A549 (cell line): ENCODE data around the gene FADS3.

Source experiments
- EP300 ChIP-seq, 2 experiments: fragments of >200 bp; sonication (Bioruptor Twin); formaldehyde crosslinking; IDR thresholded peaks; 2 replicates in 1 of 2; 3 replicates in 1 of 2; pipeline ENCODE4 v1.6.1; 2016 to 2017
- HDAC2 ChIP-seq: fragments of 200-600 bp; sonication (generic); IDR thresholded peaks from 2 replicates; pipeline ENCODE4 v1.6.1; 2016
- JUN ChIP-seq, 2 experiments: fragments of >200 bp; sonication (Bioruptor Twin); formaldehyde crosslinking; IDR thresholded peaks; 2 replicates in 1 of 2; 3 replicates in 1 of 2; pipeline ENCODE4 v1.6.1; 2016 to 2017
- MAFK ChIP-seq: fragments of 450-650 bp; IDR thresholded peaks from 2 replicates; pipeline ENCODE4 v1.6.1; 2014; ENCODE audit not compliant: partially characterized antibody
- NR3C1 ChIP-seq: fragments of >200 bp; sonication (Bioruptor Twin); formaldehyde crosslinking; IDR thresholded peaks from 3 replicates; pipeline ENCODE4 v1.6.1; 2017
- POLR2A ChIP-seq: IDR thresholded peaks from 2 replicates; pipeline ENCODE4 v1.6.1; 2012; ENCODE audit warnings: mild to moderate bottlenecking, low read length
- RAD21 ChIP-seq, 2 experiments: fragments of >200 bp in 1 of 2; sonication (Bioruptor Twin) in 1 of 2; formaldehyde crosslinking in 1 of 2; IDR thresholded peaks in 1 of 2; conservative IDR thresholded peaks in 1 of 2; 2 replicates in 1 of 2; 3 replicates in 1 of 2; pipeline ENCODE4 v1.6.1; 2012 to 2018; ENCODE audit warnings: inconsistent platforms in 1 of 2
- RFX5 ChIP-seq: fragments of 450-650 bp; IDR thresholded peaks from 2 replicates; pipeline ENCODE4 v1.7.1; 2014; ENCODE audit warnings: antibody characterized with exemption, mild to moderate bottlenecking, moderate library complexity
- SMC3 ChIP-seq: fragments of >200 bp; sonication (Bioruptor Twin); formaldehyde crosslinking; IDR thresholded peaks from 3 replicates; pipeline ENCODE4 v1.6.1; 2018; ENCODE audit warnings: inconsistent platforms
- TF ChIP-seq, protein P1 (sequence below): fragments of >200 bp; sonication (Bioruptor Twin); formaldehyde crosslinking; IDR thresholded peaks from 3 replicates; pipeline ENCODE4 v1.5.1; 2016
- TF ChIP-seq, protein P2 (sequence below): fragments of 200-600 bp; sonication (generic); IDR thresholded peaks from 2 replicates; pipeline ENCODE4 v1.6.1; 2016; ENCODE audit warnings: antibody characterized with exemption, mild to moderate bottlenecking, moderate library complexity
- TF ChIP-seq, protein P3 (sequence below): IDR thresholded peaks from 2 replicates; pipeline ENCODE4 v1.6.1; 2012
- TF ChIP-seq, protein P4 (sequence below): IDR thresholded peaks from 2 replicates; pipeline ENCODE4 v1.6.1; 2012; ENCODE audit warnings: low read depth, borderline replicate concordance
- TF ChIP-seq, protein P5 (sequence below): IDR thresholded peaks from 2 replicates; pipeline ENCODE4 v1.6.1; 2012

DNA sequence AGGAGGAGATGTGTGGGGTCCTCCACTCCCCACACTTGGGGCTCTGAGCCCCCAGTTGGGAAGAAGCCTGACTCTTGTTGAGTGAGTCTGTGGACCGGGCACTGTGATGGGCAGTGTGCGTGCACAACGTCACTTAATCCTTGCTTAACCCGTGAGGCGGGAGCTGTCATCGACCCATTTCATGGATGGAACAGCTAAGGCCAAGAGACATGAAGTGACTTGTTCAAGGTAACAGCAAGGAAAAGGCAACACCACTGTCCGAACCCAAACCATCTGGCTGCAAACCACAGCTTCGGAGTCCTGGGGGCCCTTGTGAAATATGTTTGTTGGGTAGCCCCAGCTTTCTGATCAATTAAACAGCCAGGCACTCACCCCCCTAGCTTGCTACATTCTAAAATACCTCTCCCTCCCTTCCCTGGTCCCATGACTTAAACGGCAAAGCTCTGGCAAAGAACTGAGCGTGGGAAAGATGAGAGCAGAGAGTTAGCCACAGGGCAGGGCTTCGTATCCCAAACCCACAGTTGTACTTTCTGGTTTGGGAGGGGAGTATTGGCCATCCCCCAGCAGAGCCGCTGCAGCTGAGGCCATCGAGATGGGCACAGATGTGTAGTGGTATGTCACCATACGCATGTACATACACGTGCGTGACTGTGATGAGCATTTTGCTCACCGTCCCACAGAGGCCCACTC lies 37.0 kb downstream of the FADS3 start:
- no peak for TF ChIP-seq POLR2A
- TF ChIP-seq, protein P1, sequence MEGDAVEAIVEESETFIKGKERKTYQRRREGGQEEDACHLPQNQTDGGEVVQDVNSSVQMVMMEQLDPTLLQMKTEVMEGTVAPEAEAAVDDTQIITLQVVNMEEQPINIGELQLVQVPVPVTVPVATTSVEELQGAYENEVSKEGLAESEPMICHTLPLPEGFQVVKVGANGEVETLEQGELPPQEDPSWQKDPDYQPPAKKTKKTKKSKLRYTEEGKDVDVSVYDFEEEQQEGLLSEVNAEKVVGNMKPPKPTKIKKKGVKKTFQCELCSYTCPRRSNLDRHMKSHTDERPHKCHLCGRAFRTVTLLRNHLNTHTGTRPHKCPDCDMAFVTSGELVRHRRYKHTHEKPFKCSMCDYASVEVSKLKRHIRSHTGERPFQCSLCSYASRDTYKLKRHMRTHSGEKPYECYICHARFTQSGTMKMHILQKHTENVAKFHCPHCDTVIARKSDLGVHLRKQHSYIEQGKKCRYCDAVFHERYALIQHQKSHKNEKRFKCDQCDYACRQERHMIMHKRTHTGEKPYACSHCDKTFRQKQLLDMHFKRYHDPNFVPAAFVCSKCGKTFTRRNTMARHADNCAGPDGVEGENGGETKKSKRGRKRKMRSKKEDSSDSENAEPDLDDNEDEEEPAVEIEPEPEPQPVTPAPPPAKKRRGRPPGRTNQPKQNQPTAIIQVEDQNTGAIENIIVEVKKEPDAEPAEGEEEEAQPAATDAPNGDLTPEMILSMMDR: no peak
- TF ChIP-seq, protein P2, sequence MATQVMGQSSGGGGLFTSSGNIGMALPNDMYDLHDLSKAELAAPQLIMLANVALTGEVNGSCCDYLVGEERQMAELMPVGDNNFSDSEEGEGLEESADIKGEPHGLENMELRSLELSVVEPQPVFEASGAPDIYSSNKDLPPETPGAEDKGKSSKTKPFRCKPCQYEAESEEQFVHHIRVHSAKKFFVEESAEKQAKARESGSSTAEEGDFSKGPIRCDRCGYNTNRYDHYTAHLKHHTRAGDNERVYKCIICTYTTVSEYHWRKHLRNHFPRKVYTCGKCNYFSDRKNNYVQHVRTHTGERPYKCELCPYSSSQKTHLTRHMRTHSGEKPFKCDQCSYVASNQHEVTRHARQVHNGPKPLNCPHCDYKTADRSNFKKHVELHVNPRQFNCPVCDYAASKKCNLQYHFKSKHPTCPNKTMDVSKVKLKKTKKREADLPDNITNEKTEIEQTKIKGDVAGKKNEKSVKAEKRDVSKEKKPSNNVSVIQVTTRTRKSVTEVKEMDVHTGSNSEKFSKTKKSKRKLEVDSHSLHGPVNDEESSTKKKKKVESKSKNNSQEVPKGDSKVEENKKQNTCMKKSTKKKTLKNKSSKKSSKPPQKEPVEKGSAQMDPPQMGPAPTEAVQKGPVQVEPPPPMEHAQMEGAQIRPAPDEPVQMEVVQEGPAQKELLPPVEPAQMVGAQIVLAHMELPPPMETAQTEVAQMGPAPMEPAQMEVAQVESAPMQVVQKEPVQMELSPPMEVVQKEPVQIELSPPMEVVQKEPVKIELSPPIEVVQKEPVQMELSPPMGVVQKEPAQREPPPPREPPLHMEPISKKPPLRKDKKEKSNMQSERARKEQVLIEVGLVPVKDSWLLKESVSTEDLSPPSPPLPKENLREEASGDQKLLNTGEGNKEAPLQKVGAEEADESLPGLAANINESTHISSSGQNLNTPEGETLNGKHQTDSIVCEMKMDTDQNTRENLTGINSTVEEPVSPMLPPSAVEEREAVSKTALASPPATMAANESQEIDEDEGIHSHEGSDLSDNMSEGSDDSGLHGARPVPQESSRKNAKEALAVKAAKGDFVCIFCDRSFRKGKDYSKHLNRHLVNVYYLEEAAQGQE: no peak
- TF ChIP-seq, protein P3, sequence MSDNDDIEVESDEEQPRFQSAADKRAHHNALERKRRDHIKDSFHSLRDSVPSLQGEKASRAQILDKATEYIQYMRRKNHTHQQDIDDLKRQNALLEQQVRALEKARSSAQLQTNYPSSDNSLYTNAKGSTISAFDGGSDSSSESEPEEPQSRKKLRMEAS: no peak
- TF ChIP-seq EP300 (IDR thresholded peaks at IDR 0.05): no peak
- no peak for TF ChIP-seq RAD21 (conservative IDR thresholded peaks at IDR 0.05 in 1 of 2, IDR thresholded peaks at IDR 0.05 in 1 of 2)
- TF ChIP-seq, protein P4, sequence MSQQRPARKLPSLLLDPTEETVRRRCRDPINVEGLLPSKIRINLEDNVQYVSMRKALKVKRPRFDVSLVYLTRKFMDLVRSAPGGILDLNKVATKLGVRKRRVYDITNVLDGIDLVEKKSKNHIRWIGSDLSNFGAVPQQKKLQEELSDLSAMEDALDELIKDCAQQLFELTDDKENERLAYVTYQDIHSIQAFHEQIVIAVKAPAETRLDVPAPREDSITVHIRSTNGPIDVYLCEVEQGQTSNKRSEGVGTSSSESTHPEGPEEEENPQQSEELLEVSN: no peak
- TF ChIP-seq HDAC2: no peak
- no peak for TF ChIP-seq SMC3
- TF ChIP-seq NR3C1: no peak
- TF ChIP-seq RFX5: no peak
- TF ChIP-seq JUN (IDR thresholded peaks at IDR 0.05): no peak
- TF ChIP-seq MAFK: no peak
- TF ChIP-seq, protein P5, sequence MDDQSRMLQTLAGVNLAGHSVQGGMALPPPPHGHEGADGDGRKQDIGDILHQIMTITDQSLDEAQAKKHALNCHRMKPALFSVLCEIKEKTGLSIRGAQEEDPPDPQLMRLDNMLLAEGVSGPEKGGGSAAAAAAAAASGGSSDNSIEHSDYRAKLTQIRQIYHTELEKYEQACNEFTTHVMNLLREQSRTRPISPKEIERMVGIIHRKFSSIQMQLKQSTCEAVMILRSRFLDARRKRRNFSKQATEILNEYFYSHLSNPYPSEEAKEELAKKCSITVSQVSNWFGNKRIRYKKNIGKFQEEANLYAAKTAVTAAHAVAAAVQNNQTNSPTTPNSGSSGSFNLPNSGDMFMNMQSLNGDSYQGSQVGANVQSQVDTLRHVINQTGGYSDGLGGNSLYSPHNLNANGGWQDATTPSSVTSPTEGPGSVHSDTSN: no peak
